GM21515 (cell line): Measurements from ENCODE around the gene ESR1.
"Not testable (repeated sequence)": the region's sequence is repeated elsewhere in the genome, so short reads cannot be mapped to it uniquely, and the experiment has no call there.

Experiments
- ATAC-seq: cut with Tn5 transposase; IDR thresholded peaks from one replicate; pipeline ENCODE4 v1.9.1; 2021; ENCODE audit not compliant: unreplicated experiment

Gene ESR1

GRCh38 chr6:151811081-151811480 lies 3.6 kb downstream of the ESR1 start:
- ATAC-seq: no peak

- no peak for ATAC-seq
These were observed 6.4 kb downstream of the ESR1 start for GRCh38 chr6:151813858-151814257.

GRCh38 chr6:151814614-151815013 lies 7.1 kb downstream of the ESR1 start:
- no peak for ATAC-seq

- ATAC-seq: peak; percentile 97
These were observed 15.0 kb downstream of the ESR1 start for GRCh38 chr6:151822252-151823111.

GRCh38 chr6:151826517-151827142 lies 19.1 kb downstream of the ESR1 start:
- no peak for ATAC-seq

GRCh38 chr6:151832710-151833109 lies 25.2 kb downstream of the ESR1 start:
- ATAC-seq: no peak

GRCh38 chr6:151835396-151835795 lies 27.9 kb downstream of the ESR1 start:
- no peak for ATAC-seq

GRCh38 chr6:151837223-151837622 lies 29.7 kb downstream of the ESR1 start:
- no peak for ATAC-seq

- no peak for ATAC-seq
These were observed 35.3 kb downstream of the ESR1 start for GRCh38 chr6:151842816-151843215.

GRCh38 chr6:151847064-151847463 lies 39.6 kb downstream of the ESR1 start:
- no peak for ATAC-seq

GRCh38 chr6:151850479-151851003 lies 43.1 kb downstream of the ESR1 start:
- no peak for ATAC-seq

GRCh38 chr6:151858294-151858693 lies 50.8 kb downstream of the ESR1 start:
- ATAC-seq: no peak

- ATAC-seq: no peak
These were observed 55.0 kb downstream of the ESR1 start for GRCh38 chr6:151862461-151862860.

GRCh38 chr6:151867361-151867869 lies 59.9 kb downstream of the ESR1 start:
- not testable (repeated sequence) for ATAC-seq

- no peak for ATAC-seq
These were observed 61.9 kb downstream of the ESR1 start for GRCh38 chr6:151869345-151869744.

- no peak for ATAC-seq
These were observed 62.3 kb downstream of the ESR1 start for GRCh38 chr6:151869787-151870186.

- ATAC-seq: no peak
These were observed 62.9 kb downstream of the ESR1 start for GRCh38 chr6:151870375-151870774.

- no peak for ATAC-seq
These were observed 68.0 kb downstream of the ESR1 start for GRCh38 chr6:151875524-151875923.

GRCh38 chr6:151876122-151876521 lies 68.6 kb downstream of the ESR1 start:
- no peak for ATAC-seq

GRCh38 chr6:151877458-151877857 lies 70.0 kb downstream of the ESR1 start:
- no peak for ATAC-seq

GRCh38 chr6:151881231-151881630 lies 73.7 kb downstream of the ESR1 start:
- no peak for ATAC-seq

GRCh38 chr6:151882206-151882605 lies 74.7 kb downstream of the ESR1 start:
- no peak for ATAC-seq
